ENCODE measurements around the gene DLG2.
A peak's percentile ranks its signal among the peaks of the same experiment; 100 is the strongest.
"Not testable (repeated sequence)": the region's sequence is repeated elsewhere in the genome, so short reads cannot be mapped to it uniquely, and the experiment has no call there.

The DLG2 gene

GRCh38 chr11:85627332-85627997, at the start of gene DLG2:
Gene DLG2 (minus strand): TSS chr11:85627344.
- DNase-seq: peak; percentile 32

GRCh38 chr11:85673393-85673792, 46.2 kb upstream of the DLG2 start:
- DNase-seq: no peak

- no peak for DNase-seq
Measured at GRCh38 chr11:85672105-85672902, 45.2 kb upstream of the DLG2 start.

- DNase-seq: not testable (repeated sequence)
Measured at GRCh38 chr11:85670949-85671663, 44.0 kb upstream of the DLG2 start.

- no peak for DNase-seq
Measured at GRCh38 chr11:85668157-85668556, 41.0 kb upstream of the DLG2 start.

GRCh38 chr11:85666687-85667086, 39.5 kb upstream of the DLG2 start:
- DNase-seq: no peak

- no peak for DNase-seq
Measured at GRCh38 chr11:85665733-85666132, 38.6 kb upstream of the DLG2 start.

- peak; percentile 97 for DNase-seq
Measured at GRCh38 chr11:85664615-85665481, 37.7 kb upstream of the DLG2 start, which contains the start of gene CREBZF. Gene CREBZF (minus strand): TSS chr11:85665129. CDS start chr11:85664875, 254 bp downstream.

- DNase-seq: peak; percentile 81
Measured at GRCh38 chr11:85663753-85664614, 36.8 kb upstream of the DLG2 start.

GRCh38 chr11:85663080-85663752, 36.1 kb upstream of the DLG2 start:
- no peak for DNase-seq

- no peak for DNase-seq
Measured at GRCh38 chr11:85661972-85662664, 35.0 kb upstream of the DLG2 start.

GRCh38 chr11:85658180-85658579, 31.0 kb upstream of the DLG2 start:
- DNase-seq: no peak

- DNase-seq: no peak
Measured at GRCh38 chr11:85656777-85657176, 29.6 kb upstream of the DLG2 start.

GRCh38 chr11:85654343-85654742, 27.2 kb upstream of the DLG2 start:
- not testable (repeated sequence) for DNase-seq

GRCh38 chr11:85652786-85653447, 25.8 kb upstream of the DLG2 start:
- peak; percentile 26 for DNase-seq

GRCh38 chr11:85651118-85651517, 24.0 kb upstream of the DLG2 start:
- DNase-seq: no peak

GRCh38 chr11:85647604-85648299, 20.6 kb upstream of the DLG2 start, which contains the start of gene TMEM126A:
Gene TMEM126A (plus strand): TSS chr11:85647967. CDS start chr11:85650256, 2,289 bp downstream.
- DNase-seq: peak; percentile 86

- DNase-seq: no peak
Measured at GRCh38 chr11:85647078-85647477, 19.9 kb upstream of the DLG2 start.

- DNase-seq: peak; percentile 39
Measured at GRCh38 chr11:85643191-85643614, 16.1 kb upstream of the DLG2 start.

Data from inflammatory macrophage treated with lipopolysaccharide for 4 hours (primary cell).